ENCODE results near the gene PRSS57.

Gene PRSS57

DNA sequence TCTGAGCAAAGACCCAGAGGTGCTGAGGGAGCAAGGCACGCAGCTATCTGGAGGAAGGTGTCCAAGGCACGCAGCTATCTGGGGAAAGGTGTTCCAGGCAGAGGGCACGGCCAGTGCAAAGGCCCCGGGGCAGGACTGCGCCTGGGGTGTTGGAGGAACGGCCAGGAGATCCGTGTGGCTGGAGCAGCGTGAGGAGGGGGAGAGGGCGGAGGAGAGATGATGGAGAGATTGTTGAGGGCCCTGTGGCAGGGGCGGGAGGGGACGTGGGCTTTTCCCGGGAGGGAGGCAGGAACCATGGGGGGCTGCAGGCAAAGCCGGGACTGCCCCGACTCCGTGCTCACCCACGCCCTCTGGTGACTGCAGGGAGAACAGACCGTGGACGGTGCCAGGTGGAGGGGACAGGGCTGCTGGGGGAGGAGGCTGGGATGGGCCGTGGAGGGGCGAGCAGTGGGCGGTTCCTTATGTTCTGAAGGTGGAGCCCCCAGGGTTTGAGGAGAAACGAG lies 42.4 kb upstream of the PRSS57 start:
- TF ChIP-seq ZBTB7A (IDR thresholded peaks at IDR 0.05; ENCODE audit: low read depth) (peak; percentile 58; the same call in 1 of the 2 replicates), FOXM1 (IDR thresholded peaks at IDR 0.05; ENCODE audit: borderline replicate concordance, low read depth) (no peak), RAD21 (IDR thresholded peaks at IDR 0.05; ENCODE audit: low read depth) (peak; percentile 58)

DNA sequence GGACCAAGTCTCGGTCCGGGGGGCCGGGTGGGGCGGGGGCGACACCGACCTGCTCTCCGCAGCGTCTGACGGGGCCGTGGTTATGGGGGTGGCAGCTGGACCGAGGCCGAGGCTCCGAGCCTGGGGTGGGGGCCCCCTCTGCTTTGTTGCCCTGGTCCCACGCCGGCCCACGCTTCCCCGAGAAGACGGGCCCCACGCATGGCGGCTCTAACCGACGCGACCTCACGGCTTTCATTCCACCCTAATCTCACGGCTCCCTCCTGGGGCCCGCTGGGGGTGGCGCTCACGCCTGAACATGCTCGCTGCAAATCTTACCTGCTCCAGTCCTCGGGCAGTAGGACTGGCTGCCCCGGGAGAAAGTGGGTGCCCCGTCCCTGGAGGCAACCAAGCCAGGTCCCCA lies 40.9 kb upstream of the PRSS57 start:
- TF ChIP-seq, protein P1, sequence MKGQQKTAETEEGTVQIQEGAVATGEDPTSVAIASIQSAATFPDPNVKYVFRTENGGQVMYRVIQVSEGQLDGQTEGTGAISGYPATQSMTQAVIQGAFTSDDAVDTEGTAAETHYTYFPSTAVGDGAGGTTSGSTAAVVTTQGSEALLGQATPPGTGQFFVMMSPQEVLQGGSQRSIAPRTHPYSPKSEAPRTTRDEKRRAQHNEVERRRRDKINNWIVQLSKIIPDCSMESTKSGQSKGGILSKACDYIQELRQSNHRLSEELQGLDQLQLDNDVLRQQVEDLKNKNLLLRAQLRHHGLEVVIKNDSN (IDR thresholded peaks at IDR 0.05): no peak
- no peak for TF ChIP-seq TCF12 (IDR thresholded peaks at IDR 0.05; ENCODE audit: low read depth)
- TF ChIP-seq YY1 (IDR thresholded peaks at IDR 0.05; ENCODE audit: low read depth): no peak
- no peak for TF ChIP-seq EP300 (IDR thresholded peaks at IDR 0.05; ENCODE audit: borderline replicate concordance)
- no peak for TF ChIP-seq TEAD4 (IDR thresholded peaks at IDR 0.05)
- TF ChIP-seq TAF1 (IDR thresholded peaks at IDR 0.05; ENCODE audit: low read depth): no peak
- no peak for TF ChIP-seq EGR1 (IDR thresholded peaks at IDR 0.05)
- TF ChIP-seq, protein P2, sequence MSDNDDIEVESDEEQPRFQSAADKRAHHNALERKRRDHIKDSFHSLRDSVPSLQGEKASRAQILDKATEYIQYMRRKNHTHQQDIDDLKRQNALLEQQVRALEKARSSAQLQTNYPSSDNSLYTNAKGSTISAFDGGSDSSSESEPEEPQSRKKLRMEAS (IDR thresholded peaks at IDR 0.05): no peak
- TF ChIP-seq ZBTB7A (IDR thresholded peaks at IDR 0.05; ENCODE audit: low read depth): no peak
- TF ChIP-seq CEBPB (IDR thresholded peaks at IDR 0.05): no peak
- TF ChIP-seq RAD21 (IDR thresholded peaks at IDR 0.05; ENCODE audit: low read depth): no peak
- no peak for TF ChIP-seq NFIC (IDR thresholded peaks at IDR 0.05)
- TF ChIP-seq, protein P3, sequence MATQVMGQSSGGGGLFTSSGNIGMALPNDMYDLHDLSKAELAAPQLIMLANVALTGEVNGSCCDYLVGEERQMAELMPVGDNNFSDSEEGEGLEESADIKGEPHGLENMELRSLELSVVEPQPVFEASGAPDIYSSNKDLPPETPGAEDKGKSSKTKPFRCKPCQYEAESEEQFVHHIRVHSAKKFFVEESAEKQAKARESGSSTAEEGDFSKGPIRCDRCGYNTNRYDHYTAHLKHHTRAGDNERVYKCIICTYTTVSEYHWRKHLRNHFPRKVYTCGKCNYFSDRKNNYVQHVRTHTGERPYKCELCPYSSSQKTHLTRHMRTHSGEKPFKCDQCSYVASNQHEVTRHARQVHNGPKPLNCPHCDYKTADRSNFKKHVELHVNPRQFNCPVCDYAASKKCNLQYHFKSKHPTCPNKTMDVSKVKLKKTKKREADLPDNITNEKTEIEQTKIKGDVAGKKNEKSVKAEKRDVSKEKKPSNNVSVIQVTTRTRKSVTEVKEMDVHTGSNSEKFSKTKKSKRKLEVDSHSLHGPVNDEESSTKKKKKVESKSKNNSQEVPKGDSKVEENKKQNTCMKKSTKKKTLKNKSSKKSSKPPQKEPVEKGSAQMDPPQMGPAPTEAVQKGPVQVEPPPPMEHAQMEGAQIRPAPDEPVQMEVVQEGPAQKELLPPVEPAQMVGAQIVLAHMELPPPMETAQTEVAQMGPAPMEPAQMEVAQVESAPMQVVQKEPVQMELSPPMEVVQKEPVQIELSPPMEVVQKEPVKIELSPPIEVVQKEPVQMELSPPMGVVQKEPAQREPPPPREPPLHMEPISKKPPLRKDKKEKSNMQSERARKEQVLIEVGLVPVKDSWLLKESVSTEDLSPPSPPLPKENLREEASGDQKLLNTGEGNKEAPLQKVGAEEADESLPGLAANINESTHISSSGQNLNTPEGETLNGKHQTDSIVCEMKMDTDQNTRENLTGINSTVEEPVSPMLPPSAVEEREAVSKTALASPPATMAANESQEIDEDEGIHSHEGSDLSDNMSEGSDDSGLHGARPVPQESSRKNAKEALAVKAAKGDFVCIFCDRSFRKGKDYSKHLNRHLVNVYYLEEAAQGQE (IDR thresholded peaks at IDR 0.05; ENCODE audit: low read depth): no peak
- no peak for TF ChIP-seq CREB1 (IDR thresholded peaks at IDR 0.05; ENCODE audit: low read depth)
- TF ChIP-seq FOXM1 (IDR thresholded peaks at IDR 0.05; ENCODE audit: borderline replicate concordance, low read depth): no peak

DNA sequence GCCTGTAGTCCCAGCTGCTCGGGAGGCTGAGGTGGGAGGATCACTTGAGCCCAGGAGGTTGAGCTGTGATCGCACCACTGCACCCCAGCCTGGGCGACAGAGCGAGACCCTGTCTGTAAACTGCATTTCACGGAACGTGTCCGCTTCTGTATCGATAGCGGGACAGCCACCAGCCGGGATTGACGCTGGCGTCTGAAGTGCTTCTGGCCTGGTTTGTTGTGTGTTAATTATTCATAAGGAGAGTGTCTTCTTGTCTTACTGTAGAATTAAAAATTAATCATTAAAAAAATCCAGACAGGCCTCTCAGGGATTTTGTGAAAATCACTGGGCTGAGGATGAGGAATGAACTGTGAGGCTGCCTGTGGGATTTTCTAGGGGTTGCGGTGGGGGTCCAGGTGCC lies 39.5 kb upstream of the PRSS57 start:
- TF ChIP-seq TEAD4 (IDR thresholded peaks at IDR 0.05): no peak

DNA sequence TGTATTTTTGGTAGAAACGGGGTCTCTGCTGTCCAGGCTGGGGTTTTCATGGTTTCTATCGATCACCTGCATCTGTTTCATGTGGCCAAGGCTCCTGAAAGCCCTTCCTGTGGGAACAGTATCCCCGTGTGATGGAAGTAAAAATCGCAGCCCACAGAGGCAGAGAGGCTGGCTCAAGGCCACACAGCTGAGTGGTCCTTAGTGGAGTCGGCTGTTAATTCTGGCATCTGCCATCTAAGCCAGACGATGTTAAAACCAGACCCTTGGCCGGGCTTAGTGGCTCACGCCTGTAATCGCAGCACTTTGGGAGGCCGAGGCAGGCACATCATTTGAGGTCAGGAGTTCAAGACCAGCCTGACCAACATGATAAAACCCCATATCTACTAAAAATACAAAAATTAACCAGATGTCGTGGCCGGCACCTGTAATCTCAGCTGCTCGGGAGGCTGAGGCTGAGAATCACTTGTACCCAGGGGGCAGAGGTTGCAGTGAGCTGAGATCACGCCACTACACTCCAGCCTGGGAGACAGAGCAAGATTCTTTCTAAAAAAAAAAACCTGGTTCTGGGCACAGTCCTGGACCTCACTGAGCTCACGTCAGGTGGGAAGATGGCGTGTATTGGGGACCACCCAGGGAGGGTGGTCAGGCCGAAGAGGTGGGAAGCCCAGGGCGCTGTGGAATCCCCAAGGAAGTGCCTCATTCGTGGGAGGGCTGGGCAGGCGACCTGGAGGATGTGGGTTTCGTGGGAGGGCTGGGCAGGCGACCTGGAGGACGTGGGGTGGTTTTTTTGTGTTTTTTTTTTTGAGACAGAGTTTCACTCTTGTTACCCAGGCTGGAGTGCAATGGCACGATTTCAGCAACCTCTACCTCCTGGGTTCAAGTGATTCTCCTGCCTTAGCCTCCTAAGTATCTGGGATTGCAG lies 37.2 kb upstream of the PRSS57 start:
- TF ChIP-seq YY1 (IDR thresholded peaks at IDR 0.05; ENCODE audit: low read depth): no peak
- TF ChIP-seq NFIC (IDR thresholded peaks at IDR 0.05): no peak
- TF ChIP-seq, protein P1 (IDR thresholded peaks at IDR 0.05): no peak
- no peak for TF ChIP-seq EP300 (IDR thresholded peaks at IDR 0.05; ENCODE audit: borderline replicate concordance)
- TF ChIP-seq RAD21 (IDR thresholded peaks at IDR 0.05; ENCODE audit: low read depth): no peak

DNA sequence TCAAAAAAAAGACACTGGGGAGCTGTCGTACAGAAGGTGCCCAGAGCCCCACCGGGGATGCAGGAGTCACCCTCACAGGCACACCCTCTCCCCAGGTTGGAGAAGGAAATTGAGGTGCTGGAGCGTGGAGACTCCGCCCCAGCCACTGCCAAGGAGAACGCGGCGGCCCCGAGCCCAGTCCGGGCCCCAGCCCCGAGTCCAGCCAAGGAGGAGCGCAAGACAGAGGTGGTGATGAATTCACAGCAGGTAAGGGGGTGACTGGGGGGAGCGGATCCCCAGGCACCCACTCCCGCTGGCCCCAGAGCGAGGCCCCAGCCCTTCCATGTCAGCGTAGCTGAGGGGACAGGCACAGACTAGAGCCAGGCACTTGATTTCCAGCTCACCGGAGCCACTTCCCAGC lies 35.7 kb upstream of the PRSS57 start:
- TF ChIP-seq YY1 (IDR thresholded peaks at IDR 0.05; ENCODE audit: low read depth) (no peak), TAF1 (IDR thresholded peaks at IDR 0.05; ENCODE audit: low read depth) (no peak), CREB1 (IDR thresholded peaks at IDR 0.05; ENCODE audit: low read depth) (no peak), NFIC (IDR thresholded peaks at IDR 0.05) (no peak), TCF12 (IDR thresholded peaks at IDR 0.05; ENCODE audit: low read depth) (no peak), FOXM1 (IDR thresholded peaks at IDR 0.05; ENCODE audit: borderline replicate concordance, low read depth) (no peak), EP300 (IDR thresholded peaks at IDR 0.05; ENCODE audit: borderline replicate concordance) (no peak), ZBTB7A (IDR thresholded peaks at IDR 0.05; ENCODE audit: low read depth) (no peak), CEBPB (IDR thresholded peaks at IDR 0.05) (no peak)
- TF ChIP-seq, protein P2 (IDR thresholded peaks at IDR 0.05): no peak
- TF ChIP-seq, protein P3 (IDR thresholded peaks at IDR 0.05; ENCODE audit: low read depth): no peak
- TF ChIP-seq, protein P1 (IDR thresholded peaks at IDR 0.05): no peak

Measured in Ishikawa (cell line).